ENCODE data around the gene GJA9.
"Not testable (repeated sequence)": the region's sequence is repeated elsewhere in the genome, so short reads cannot be mapped to it uniquely, and the experiment has no call there.

The GJA9 gene

GRCh38 chr1:38873027-38873969, 8.1 kb downstream of the GJA9 start, which contains the start of gene MYCBP:
MYCBP (minus strand) TSS chr1:38873348; CDS start chr1:38873305, 43 bp downstream.
- peak; percentile 75 for DNase-seq

- no peak for DNase-seq
These were observed 8.9 kb downstream of the GJA9 start for GRCh38 chr1:38872401-38873026.

DNA sequence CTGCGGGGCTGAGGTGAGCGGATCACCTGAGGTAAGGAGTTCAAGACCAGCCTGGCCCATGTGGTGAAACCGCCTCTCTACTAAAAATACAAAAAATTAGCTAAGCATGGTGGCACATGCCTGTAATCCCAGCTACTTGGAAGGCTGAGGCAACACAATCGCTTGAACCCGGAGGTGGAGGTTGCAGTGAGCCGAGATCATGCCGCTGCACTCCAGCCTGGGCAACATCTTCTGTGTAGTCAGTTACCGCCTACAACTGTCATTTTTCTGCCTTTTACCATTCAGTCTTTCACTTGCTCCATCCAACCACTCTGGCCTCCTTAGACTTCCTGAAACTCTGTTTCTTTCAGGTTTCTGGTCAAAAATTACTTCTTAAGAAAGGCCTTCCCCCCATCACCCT, 10.4 kb downstream of the GJA9 start:
- no peak for DNase-seq

DNA sequence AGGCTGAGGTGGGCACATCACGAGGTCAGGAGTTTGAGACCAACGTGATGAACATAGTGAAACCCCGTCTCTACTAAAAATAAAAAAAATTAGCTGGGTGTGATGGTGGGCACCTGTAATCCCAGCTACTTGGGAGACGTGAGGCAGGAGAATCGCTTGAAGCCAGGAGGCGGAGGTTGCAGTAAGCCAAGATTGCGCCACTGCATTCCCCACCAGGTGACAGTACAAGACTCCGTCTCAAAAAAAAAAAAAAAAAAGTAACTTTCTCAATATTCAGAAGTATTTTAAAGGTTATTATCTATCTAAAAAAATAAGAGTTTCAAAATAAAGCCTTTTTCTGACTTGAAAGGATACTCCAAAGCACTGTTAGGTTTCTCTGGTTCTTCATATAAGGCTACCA, 14.2 kb downstream of the GJA9 start:
- DNase-seq: no peak

- no peak for DNase-seq
These were observed 16.2 kb downstream of the GJA9 start for GRCh38 chr1:38865112-38865715.

DNA sequence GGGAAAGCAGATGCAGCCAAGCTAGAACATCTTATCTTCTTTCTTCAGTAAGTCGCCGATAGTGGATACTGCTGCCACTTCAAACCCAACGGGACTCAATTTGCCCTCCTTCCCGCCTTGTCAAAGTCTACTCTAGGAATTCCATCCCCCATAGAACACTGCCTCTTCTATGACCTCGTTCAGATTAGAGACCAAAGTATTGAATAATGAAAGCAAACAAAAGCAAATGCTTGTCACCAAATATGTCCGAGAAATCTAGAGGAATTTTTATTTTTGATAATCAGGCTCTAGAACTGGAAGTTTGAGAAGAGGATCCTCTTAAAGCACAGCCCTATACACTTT, 21.0 kb downstream of the GJA9 start:
- DNase-seq: no peak

DNA sequence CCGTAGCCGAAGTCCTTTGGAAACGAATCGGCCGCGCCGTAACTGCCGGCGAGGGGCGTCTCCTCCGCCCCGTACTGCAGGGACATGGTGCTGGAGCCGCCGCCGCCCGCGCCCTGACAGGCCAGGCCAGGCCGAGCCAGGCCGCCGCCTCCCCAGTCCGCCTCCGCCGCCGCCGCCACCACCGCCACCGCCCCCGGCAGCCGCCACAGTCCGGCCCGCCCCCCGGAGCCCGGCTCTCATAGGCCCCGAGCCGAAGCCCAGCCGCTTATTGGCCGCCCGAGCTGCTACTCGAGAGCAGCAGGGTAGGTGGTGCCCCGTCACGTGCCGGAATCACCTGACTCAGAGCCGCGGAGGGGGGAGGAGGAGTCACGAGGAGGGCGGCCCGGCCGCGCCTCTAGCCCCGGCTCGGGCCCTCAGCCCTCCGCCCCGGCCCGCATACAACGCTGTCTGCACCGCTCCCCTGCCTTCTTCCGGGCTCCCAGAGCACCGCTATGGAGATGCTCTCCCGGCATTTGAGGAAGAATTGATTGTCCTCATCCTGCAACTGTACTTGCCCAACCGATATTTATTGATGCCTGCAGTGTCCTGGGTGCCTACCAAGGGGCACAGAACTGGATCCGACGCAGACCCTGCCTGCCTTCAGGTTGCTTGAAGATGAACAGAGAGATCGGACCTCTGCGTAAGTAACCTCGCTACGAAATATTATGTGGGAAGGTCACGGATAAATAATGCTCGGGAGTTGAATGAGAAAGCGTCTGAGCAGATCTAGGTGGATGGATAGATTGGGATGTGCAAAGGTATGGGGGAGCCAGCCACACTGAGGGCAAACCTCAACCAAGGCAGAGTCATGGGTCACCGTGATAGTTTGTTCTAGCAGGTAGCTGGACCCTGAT, 21.6 kb downstream of the GJA9 start, which contains the start of gene RRAGC:
RRAGC (minus strand) TSS at position 212 of the 893 bp plus-strand sequence; CDS start at position 86, 126 bp downstream.
- DNase-seq: peak; percentile 87

- no peak for DNase-seq
These were observed 22.4 kb downstream of the GJA9 start for GRCh38 chr1:38858833-38859560.

DNA sequence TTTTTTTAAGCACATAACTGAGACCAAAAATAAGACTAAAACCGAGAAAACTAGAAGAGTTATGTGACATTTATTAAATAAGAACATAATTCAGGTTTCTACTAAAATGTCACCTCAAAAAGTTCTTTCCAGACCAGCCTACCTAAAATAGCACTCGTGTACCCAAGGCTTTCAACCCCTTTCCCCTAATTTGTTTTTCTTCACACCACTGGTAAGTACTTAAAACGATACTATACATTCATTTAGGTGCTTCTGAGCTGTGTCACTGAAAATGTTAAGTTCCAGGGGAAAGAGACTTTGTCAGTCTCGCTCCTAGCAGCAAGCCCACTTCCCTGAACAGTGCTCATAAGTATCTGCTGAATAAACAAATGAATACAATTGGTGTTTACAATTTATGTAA, 28.6 kb downstream of the GJA9 start:
- DNase-seq: no peak

- DNase-seq: no peak
These were observed 33.3 kb downstream of the GJA9 start for GRCh38 chr1:38848071-38848470.

DNA sequence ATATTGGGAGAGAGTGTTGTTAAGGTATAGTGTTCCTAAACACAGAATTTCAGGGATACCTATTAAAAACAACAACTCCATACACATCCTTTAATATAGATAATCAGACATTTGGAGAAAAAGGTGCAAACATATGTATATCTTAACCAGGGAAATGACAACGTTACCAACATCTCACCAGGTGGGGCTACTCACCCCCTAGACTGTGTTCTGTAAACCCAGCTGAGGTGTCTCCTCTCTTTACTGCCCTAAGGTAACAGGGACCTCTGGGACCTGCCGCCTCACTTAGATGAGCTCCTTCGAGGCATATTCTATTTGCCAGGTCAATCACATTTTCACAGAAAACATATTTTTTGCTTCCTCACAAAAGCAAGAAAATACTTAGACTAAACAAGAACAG, 35.2 kb downstream of the GJA9 start:
- no peak for DNase-seq

GRCh38 chr1:38845088-38845487, 36.3 kb downstream of the GJA9 start:
- DNase-seq: not testable (repeated sequence)

GRCh38 chr1:38840281-38840680, 41.1 kb downstream of the GJA9 start:
- no peak for DNase-seq

- no peak for DNase-seq
These were observed 42.0 kb downstream of the GJA9 start for GRCh38 chr1:38839363-38839762.

- DNase-seq: not testable (repeated sequence)
These were observed 45.1 kb downstream of the GJA9 start for GRCh38 chr1:38836316-38836715.

- peak; percentile 56 for DNase-seq
These were observed 46.2 kb downstream of the GJA9 start for GRCh38 chr1:38834937-38835827.

- DNase-seq: no peak
These were observed 47.1 kb downstream of the GJA9 start for GRCh38 chr1:38834221-38834782.

DNA sequence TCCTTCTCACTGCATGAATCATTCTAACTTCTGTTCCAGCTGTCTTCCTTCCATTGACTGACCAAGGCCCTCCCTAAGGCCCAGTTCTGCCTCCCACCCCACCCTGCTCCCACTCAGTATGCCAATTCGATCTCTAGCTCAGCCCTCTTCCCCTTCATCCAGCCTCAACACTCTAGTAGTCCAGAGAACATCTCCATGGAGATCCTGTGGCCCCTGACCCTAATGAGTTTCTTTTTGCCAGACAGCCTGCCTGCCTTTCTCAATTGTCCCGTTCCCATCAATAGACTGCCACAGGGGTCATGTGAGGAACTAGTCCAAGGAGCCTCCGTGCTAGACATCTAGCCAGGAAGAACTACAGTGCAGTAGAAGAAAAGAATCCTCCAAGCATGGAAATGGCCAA, 48.2 kb downstream of the GJA9 start:
- no peak for DNase-seq

DNA sequence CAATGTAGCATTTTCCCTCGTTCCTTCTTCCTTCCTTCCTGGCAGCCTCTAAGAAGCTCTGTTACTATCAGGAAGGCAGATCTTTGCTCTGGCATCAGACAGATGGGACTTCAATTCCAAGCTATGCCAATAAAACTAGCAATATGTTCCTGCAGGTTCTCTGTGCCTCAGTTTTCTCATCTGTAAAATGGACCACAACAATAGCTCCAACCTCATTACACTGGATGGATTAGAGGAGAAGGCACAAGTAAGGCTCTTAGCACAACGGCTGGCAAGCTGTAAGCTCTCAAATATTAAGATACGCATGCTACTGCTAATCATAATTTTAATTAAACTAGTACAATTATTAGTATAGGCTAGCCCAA, 49.0 kb downstream of the GJA9 start:
- DNase-seq: no peak

GRCh38 chr1:38831731-38832369, 49.5 kb downstream of the GJA9 start:
- DNase-seq: no peak

Measured in NCI-H187 treated with DMSO at 0.1 percent for 48 hours (cell line).